ENCODE results near the gene EPHB2.

DNA sequence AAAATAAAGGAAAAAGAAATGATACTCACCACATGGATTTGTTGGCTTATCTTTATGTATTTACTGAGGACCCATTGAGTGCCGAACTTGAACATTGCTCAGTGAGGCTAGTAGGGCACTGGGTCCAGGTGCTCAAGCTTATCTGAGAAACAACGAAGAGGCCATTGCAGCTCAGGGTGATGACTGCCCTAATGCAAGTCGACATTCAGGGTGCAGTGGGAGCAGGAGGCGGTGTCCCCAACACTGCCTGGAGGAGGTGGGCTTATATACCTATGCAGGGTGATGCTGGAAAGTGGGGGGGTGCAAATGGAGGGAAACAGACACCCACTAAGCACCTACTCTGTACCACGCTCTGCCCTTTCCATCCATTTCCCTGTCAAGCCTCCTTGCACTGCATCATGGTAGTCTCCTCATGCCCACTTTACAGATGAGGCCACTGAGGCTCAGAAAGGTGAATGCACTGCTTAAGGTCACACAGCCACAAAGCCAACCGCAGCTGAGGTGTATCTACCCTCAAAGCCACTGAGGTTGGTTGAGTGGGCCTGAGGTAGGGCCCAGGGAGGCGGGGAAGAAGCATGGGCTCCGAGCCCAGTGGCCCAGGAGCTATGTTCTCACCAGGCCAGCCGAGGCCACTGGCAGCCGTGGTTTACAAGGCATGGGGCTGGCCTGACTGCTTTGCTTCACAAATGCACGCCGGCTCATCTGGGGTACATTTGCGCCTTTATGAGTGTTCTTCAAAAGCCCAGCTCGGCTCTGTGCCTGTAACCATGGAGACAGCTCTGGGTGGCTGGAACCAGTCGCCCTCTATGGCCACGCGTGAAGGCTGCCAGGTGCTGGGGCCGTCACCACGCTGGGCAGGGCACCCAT is 103.8 kb downstream of the EPHB2 start:
- TF ChIP-seq, protein P1, sequence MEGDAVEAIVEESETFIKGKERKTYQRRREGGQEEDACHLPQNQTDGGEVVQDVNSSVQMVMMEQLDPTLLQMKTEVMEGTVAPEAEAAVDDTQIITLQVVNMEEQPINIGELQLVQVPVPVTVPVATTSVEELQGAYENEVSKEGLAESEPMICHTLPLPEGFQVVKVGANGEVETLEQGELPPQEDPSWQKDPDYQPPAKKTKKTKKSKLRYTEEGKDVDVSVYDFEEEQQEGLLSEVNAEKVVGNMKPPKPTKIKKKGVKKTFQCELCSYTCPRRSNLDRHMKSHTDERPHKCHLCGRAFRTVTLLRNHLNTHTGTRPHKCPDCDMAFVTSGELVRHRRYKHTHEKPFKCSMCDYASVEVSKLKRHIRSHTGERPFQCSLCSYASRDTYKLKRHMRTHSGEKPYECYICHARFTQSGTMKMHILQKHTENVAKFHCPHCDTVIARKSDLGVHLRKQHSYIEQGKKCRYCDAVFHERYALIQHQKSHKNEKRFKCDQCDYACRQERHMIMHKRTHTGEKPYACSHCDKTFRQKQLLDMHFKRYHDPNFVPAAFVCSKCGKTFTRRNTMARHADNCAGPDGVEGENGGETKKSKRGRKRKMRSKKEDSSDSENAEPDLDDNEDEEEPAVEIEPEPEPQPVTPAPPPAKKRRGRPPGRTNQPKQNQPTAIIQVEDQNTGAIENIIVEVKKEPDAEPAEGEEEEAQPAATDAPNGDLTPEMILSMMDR (IDR thresholded peaks at IDR 0.05; ENCODE audit: poor library complexity, severe bottlenecking) = no peak
- no peak for TF ChIP-seq EZH2 (IDR thresholded peaks at IDR 0.05; ENCODE audit: borderline replicate concordance, insufficient read depth, low read length, poor library complexity, severe bottlenecking)
- TF ChIP-seq, protein P2, sequence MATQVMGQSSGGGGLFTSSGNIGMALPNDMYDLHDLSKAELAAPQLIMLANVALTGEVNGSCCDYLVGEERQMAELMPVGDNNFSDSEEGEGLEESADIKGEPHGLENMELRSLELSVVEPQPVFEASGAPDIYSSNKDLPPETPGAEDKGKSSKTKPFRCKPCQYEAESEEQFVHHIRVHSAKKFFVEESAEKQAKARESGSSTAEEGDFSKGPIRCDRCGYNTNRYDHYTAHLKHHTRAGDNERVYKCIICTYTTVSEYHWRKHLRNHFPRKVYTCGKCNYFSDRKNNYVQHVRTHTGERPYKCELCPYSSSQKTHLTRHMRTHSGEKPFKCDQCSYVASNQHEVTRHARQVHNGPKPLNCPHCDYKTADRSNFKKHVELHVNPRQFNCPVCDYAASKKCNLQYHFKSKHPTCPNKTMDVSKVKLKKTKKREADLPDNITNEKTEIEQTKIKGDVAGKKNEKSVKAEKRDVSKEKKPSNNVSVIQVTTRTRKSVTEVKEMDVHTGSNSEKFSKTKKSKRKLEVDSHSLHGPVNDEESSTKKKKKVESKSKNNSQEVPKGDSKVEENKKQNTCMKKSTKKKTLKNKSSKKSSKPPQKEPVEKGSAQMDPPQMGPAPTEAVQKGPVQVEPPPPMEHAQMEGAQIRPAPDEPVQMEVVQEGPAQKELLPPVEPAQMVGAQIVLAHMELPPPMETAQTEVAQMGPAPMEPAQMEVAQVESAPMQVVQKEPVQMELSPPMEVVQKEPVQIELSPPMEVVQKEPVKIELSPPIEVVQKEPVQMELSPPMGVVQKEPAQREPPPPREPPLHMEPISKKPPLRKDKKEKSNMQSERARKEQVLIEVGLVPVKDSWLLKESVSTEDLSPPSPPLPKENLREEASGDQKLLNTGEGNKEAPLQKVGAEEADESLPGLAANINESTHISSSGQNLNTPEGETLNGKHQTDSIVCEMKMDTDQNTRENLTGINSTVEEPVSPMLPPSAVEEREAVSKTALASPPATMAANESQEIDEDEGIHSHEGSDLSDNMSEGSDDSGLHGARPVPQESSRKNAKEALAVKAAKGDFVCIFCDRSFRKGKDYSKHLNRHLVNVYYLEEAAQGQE (IDR thresholded peaks at IDR 0.05; ENCODE audit: borderline replicate concordance) = no peak
- TF ChIP-seq TAF1 (IDR thresholded peaks at IDR 0.05; ENCODE audit: low read depth) = no peak
- TF ChIP-seq POLR2AphosphoS5 (IDR thresholded peaks at IDR 0.05) = no peak
- TF ChIP-seq SMC3 (conservative IDR thresholded peaks at IDR 0.05; ENCODE audit: poor library complexity) = no peak
- no peak for TF ChIP-seq RAD21 (conservative IDR thresholded peaks at IDR 0.05)
